K562 treated with DMSO at 1 percent for 4 hours (cell line): ENCODE results near the gene TUBB1. TPM values are rescaled to one million over a fixed set of nuclear protein-coding genes. Genes with fewer than 3 reads are reported as not detected.

Experiments
- total RNA-seq: library from RNA; unstranded; fragments of 300-600 nt; gene quantifications from 2 replicates; pipeline ENCODE4 v1.2.3, GENCODE V29; 2022; ENCODE audit not compliant: insufficient read depth

The TUBB1 gene
- total RNA-seq: 0.82 and 1.0 TPM in 2 replicates

DNA sequence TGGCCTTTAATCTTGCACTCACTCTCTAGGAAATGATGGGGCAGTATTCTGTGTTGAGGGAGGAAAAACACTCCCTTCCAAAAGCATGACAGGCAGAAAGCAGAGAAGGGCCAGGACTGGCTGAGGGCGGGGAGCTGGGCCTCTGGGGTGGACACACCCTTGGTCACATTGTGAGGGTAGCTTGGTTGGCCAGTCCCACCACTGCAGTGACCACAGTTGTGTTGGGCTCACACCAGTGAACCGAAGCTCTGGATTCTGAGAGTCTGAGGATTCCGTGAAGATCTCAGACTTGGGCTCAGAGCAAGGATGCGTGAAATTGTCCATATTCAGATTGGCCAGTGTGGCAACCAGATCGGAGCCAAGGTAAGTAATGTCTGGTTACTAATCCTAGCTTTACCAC is at the start of gene TUBB1:
TSS of gene TUBB1 (plus strand) at position 213 of the 400 bp plus-strand sequence. CDS start at position 307, 94 bp downstream.

DNA sequence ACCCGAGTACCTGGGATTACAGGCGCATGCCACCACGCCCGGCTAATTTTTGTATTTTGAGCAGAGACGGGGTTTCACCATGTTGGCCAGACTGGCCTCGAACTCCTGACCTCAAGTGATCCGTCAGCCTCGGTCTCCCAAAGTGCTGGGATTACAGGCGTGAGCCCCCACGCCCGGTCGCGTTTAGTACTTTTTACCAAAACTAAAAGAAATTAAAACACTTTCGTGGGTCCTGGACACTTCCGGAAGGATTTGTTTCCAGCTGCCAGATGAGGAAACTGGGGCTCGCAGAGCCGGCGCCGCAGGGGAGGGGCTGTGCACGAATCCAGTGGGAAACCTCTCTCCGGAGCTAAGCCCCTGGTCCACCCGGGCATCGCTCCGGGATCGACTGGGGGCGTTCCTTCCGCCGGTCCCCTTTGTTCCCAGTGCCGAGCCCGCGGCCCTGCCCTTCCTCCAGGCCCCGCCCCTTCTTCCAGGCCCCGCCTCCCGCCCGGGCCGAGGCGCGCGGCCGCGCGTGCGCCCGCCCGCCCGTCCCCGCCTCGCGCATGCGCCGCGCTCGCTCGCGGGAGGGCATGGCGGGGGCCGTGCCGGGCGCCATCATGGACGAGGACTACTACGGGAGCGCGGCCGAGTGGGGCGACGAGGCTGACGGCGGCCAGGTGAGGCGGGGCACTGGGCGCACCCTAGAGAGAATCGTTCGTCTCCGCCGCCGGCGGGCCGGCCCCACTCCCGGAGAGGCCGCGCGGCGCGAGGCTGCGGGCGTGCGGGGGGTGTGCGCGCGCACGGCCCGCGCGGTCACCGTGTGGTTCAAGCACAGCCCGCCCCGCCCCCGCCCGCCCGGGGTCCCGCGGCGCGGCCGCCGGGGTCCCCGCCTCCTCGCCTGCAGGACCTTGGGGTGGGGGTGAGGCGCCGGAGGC is 38.3 kb upstream of the TUBB1 start, which contains the start of gene NELFCD:
TSS of gene NELFCD (plus strand) at position 546 of the 917 bp plus-strand sequence. CDS start at position 600, 54 bp downstream.

DNA sequence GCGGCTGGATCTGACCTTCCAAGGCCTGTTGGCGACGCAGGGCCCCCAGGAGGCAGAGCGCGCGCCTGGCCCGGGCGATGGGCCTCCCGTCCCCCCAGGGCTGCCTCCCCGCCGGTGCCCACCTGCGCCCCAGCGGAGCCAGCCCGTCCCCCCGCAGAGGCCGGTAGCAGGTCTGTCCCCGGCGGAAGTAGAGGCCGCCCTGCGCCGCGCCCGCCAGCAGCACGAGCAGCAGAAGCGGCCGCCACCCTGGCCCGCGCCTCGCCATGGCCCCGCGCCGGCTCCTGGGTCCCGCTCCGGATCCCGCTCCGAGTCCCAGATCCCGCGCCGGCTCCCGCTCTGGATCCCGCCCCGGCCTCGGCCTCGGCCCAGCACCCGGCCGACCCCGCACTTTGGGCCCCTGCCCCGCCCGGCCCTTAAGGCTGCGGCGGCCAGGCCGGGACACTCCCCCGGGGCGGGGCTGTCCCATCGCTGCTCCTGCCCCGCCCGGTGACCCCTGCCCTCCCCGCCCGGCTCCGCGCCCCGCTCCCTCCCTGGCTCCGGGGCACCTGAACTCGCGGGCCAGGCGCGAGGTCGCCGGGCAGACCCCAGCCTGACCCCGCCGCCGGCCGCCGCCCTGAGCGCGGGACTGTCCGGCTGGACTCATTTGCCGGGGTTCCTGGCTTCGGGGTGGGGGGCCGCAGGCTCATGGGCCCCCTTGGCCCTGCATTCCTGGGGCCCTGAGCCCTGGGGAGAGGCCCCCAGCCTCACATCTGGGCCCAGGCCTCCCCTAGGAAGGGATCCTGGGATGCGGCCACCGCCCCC is 12.2 kb upstream of the TUBB1 start, which contains the start of gene CTSZ:
TSS of gene CTSZ (minus strand) at position 391 of the 801 bp plus-strand sequence. CDS start at position 265, 126 bp downstream.

DNA sequence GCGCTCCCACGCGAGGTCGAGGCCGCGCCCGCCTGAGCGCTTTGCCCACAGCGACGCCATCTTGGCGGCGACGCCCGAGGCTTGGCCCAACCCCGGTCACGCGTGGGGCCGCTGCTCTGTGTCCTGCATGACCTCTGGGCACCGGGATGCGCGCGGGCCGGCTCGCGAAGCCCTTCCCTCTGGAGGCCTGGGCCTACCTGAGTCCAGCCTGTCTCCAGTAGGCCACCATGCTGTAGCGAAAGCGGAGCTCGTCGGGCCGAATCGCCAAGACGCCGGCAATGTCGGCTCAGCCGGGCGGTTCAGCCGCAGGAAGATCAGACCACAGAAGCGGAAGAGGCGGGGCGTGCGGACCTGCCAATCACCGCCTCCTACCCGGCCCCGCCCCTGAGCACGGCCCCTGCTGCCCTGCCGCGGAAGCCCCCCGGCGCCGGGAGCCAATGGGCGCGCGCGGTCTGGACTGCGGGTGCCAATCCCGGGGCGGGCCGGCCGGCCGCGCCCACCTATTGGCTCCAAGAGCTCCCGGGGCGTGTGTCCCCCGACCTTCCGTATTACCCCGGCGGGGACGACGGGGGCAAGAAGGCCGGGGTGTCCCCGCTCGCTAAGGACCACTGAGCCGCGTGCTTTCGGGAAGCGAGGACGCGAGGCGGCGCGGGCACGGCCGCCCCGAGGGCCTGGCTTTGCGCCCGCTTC is 12.9 kb downstream of the TUBB1 start, which contains the start of gene ATP5F1E:
TSS of gene ATP5F1E (minus strand) at position 313 of the 690 bp plus-strand sequence. CDS start at position 229, 84 bp downstream.

DNA sequence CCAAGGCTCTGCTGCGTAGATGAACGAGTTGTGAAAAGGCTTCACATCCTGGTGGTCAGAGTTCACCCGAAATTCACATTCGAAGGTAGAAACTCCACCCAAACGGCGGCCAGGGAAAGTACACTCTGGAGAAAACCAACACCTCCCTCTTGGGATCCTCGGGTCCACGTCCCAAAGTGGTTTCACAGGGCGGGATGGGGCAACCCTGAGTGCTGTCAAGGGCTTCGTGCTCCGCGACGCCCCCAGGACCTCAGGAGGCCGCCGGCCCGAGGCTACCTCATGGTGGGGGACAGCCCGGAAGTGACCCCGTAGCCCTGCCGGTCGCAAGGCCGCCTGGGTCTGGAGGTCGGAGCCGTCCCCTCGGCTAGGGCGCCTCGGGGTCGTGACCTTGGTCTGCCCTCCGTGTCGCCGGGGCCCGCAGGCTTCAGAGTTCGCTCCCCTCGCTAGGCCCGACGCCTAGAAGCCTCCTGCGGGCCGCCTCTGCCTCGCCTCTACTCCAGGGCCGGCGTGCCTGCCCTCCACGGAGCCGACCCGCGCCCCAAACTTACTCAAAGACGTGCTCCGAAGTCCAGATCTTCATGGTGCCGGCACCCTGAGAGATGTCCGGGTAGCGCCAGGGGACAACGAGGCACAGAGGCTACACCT is 23.0 kb downstream of the TUBB1 start, which contains the start of gene PRELID3B:
TSS of gene PRELID3B (minus strand) at position 636 of the 645 bp plus-strand sequence. CDS start at position 580, 56 bp downstream.

Other genes starting within 250 kb of the TUBB1 start
- 1.4 and 1.8 TPM in 2 replicates for gene GNAS-AS1, start 168.5 kb upstream of the TUBB1 start, total RNA-seq
- gene GNAS, start 166.7 kb upstream of the TUBB1 start, total RNA-seq: 626 and 702 TPM in 2 replicates
- 65.8 and 83.4 TPM in 2 replicates for gene NELFCD, start 38.2 kb upstream of the TUBB1 start, total RNA-seq
- gene CTSZ, start 12.2 kb upstream of the TUBB1 start, total RNA-seq: 111 and 123 TPM in 2 replicates
- 18.9 and 21.8 TPM in 2 replicates for gene ATP5F1E, start 12.9 kb downstream of the TUBB1 start, total RNA-seq
- gene PRELID3B, start 23.4 kb downstream of the TUBB1 start, total RNA-seq: 23.6 and 30.3 TPM in 2 replicates
- gene ZNF831, start 144.4 kb downstream of the TUBB1 start, total RNA-seq: not detected in 2 replicates